ENCODE results near the gene JMJD6.
A peak's percentile ranks its signal among the peaks of the same experiment; 100 is the strongest.
"Not testable (repeated sequence)": the region's sequence is repeated elsewhere in the genome, so short reads cannot be mapped to it uniquely, and the experiment has no call there.

The JMJD6 gene

DNA sequence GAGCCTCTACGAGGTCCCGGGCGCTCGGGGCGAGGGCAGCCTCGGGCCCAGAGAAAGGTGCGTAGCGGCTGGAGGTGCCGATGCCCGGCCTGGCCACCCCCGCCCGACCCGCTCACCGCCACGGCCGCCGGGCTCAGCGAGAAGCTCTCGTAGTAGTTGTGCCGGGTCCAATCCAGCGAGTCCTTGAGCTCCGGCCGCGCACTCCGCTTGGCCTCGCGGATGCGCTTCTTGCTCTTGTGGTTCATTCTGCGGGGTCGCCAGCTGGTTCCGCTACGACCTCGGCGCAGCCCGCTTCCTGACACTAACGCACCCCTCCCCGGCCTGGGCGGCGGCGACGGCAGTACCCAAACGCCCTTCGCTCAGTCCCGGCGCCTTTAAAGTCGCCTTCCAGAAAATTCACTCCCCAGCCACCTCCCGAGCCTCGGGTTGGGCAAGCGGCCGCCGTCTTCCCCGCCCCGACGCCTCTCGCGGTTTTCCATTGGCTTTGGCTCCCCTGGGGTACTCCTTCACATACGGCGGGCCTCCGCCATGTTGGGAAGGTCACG is at the start of gene JMJD6:
JMJD6 (minus strand) TSS at position 376 of the 545 bp plus-strand sequence; CDS start at position 245, 131 bp downstream.
- DNase-seq = peak; percentile 98 to 99

DNA sequence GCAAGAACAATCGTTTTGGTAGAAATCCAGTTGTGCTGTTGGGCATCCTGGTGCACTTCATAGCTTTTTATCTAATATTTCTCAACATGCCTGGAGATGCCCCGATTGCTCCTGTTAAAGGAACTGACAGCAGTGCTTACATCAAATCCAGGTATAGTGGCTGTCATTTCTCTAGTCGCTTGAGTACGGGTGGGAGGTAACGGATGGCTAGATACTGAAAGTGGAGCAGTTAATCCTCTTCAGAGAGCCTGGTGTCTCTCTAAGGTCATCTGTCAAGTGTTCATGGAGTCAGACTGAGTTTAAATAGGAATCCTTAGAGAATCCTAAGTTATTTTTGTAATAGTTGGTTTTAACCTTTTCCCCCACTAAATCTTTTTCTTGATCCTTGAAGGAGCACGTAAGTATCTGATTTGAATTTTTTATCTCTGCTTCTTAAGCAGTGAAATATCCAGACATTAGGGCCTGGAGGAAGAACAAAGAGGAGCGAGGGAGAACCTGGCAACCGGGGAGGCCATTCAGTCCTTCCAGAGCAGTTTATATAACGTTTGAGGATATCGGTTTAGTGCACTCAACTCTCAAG is 48.7 kb upstream of the JMJD6 start:
- no peak for DNase-seq

GRCh38 chr17:76772842-76773525 is 46.6 kb upstream of the JMJD6 start:
- DNase-seq = no peak

- no peak for DNase-seq
Measured at GRCh38 chr17:76758570-76758969, 32.2 kb upstream of the JMJD6 start.

- DNase-seq = no peak
Measured at GRCh38 chr17:76757256-76757655, 30.9 kb upstream of the JMJD6 start.

DNA sequence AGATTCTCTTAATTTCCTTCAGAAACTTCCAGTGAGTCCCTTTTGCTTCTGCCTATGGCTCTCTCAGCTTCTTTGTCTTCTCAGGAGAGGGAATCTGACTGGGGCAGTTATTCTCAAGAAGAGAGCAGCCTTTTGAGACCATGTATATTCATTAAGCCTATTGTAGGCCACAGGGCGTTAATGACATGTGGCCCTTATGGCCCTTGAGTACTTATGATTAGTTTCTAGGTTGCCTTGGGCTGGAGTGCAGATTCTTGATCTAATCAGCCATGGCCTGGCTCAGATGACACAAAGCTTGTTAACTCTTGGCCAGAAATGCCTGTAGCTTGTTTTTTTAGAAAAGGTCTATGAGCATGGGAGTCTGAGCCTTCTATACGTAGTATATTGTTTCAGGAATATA is 28.9 kb upstream of the JMJD6 start:
- no peak for DNase-seq

DNA sequence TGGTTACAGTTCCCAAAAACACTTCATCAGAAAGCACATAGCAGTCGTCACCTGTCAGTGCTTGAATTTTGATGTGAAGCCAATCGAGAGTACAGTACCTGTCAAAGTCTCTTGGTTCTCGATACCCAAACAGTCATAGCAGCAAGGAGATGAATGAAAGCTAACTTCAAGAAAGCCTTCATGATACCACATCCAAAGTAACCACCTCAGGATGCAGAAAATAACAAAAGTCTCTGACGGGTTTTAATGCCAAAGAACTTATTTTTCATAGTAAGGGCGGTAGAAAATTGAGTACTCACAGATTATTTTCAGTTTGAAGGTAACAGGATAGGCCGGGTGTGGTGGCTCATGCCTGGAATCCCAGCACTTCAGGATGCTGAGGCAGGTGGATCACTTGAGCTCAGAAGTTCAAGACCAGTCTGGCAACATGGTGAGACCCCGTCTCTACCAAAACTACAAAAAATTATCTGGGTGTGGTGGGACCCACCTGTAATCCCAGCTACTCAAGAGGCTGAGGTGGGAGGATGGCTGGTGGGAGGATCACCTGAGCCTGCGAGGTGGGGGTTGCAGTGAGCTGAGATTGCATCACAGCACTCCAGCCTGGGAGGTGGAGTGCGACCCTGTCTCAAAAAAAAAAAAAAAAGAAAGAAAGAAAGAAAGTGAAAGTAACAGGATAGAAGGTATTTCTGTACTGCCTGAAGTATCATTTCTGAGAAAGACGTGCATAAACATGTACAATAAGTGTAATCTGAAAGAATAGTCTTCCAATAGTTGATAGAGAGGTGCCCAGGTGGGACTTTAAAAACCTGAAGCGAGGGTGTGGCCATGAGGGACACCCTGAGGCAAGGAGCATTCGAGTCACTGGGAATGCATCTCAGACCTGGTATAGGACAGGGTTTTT is 26.9 kb upstream of the JMJD6 start:
- DNase-seq = no peak

DNA sequence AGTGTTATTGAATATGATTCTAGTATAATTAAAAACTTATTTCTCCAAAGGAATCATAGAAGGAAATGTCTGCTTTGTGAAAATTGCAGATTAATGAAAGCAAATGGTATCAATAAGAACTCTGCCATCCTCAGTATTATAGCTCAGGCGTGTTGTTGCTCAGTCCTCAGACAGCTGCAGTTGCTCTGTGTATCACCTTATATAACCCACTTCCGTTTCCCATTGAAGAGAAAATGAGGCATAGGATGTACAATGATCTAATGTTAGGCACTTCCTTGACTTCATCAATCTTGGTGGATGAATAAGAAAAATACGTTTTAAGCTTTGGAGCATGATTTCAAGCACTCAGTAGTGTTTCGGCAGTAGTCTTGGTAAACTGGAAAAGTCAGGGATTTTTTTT is 25.6 kb upstream of the JMJD6 start:
- no peak for DNase-seq

- DNase-seq = no peak
Measured at GRCh38 chr17:76751416-76751993, 25.1 kb upstream of the JMJD6 start.

DNA sequence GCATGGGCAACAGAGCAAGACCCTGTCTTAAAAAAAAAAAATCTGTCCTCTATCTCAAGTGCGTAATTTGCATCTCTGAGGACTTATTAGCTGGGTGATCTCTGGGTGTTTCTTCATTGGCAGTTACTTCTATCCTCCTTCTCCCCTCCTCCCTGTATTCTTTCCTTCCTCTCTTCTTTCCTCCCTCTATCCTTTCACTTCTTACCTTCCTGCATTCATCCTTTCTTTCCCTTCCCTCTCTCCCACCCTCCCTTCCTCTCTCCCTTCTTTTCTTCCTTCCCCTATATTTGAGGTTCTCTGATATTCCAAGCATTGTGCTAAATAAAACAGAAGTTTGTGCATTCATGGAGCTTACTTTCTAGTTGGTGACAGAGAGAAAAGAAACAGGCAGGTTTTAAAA is 22.3 kb upstream of the JMJD6 start:
- no peak for DNase-seq

DNA sequence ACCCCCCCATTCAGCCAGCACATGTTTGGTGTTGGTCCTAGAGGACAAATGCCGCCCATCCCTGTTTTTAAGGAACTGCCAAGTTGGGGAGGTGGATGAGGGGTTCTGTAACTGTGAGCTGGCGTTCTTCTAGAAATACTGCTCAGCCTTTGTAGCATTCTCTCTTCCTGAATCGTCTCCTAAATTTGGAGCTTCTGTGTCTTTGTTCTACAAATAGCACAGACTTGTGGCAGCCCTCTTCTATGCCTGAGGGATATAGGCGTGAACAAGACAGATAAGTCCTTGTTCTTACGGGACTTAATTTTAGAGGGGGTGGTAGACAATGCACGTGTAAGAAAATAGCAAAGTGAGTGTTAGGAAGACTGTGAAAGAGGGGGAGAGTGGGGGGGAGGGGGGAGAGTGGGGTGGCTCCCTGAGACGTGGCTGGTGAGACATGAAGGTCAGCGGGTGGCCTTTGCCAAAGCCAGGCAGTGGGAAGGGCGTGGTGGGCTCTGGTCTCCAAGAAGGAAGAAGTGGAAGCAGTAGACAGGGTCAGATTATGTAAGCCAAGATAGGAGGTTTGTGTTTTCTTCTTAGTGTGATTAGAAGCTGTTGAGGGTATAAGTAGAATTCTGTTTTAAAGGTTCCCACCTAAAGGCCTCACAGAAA is 21.4 kb upstream of the JMJD6 start:
- no peak for DNase-seq

DNA sequence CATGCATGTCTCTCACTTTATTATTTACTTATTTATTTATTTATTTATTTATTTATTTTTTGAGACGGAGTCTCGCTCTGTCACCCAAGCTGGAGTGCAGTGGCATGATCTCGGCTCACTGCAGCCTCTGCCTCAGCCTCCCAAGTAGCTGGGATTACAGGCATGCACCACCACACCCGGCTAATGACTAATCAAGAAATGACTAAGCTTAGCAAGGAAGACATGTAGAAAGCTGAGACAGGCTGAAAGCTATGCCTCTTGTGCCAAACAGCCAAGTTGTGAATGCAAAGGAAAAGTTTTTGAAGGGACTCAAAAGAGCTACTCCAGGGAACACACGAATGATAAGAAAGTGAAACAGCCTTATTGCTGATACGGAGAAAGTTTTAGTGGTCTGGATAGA is 19.4 kb upstream of the JMJD6 start:
- DNase-seq = not testable (repeated sequence)

GRCh38 chr17:76744747-76745146 is 18.3 kb upstream of the JMJD6 start:
- DNase-seq = no peak

DNA sequence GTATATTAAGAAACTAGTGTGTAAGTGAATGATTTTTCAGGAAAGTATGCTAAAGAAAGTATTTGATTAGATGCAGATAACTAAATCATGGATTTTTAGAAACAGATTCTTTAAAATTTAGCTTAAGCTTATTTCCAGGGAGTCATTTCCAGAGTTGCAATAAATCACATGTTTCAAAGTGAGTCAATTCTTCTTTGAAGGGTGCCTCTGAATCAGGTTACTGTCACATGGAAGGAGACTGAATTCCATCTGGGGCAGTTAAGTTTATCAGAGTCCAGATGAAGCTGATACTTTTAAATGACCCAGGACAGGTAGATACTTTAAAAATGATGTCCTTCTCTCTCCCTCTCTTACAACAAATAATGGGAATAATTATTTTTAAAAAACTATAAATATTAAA is 16.6 kb upstream of the JMJD6 start:
- DNase-seq = no peak

- DNase-seq = no peak
Measured at GRCh38 chr17:76740329-76741118, 14.1 kb upstream of the JMJD6 start.

- DNase-seq = not testable (repeated sequence)
Measured at GRCh38 chr17:76739568-76740115, 13.2 kb upstream of the JMJD6 start.

DNA sequence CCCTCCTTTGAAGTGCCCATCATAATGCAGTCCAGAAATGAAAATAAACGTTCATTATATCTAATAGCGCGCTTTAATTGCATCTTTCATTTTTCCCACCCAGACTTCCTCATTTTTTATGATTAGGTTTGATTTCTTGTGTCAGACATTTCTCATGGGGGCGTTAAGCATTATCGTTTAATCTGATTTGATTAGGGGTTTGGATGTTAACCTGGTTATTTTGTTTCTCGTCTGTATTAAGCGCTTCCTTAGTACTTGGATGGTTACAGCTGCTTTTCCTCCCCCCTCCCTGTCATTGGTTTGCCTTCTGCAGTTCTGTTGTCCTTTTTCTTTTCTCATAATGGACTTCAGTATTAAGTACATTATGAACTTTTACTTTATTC is 12.1 kb upstream of the JMJD6 start:
- DNase-seq = peak in 1 of 2 experiments; percentile 26

GRCh38 chr17:76737676-76738467 is 11.5 kb upstream of the JMJD6 start, which contains the start of gene MFSD11:
MFSD11 (plus strand) TSS chr17:76738119; CDS start chr17:76738353, 234 bp downstream.
- peak; percentile 91 to 97 for DNase-seq

DNA sequence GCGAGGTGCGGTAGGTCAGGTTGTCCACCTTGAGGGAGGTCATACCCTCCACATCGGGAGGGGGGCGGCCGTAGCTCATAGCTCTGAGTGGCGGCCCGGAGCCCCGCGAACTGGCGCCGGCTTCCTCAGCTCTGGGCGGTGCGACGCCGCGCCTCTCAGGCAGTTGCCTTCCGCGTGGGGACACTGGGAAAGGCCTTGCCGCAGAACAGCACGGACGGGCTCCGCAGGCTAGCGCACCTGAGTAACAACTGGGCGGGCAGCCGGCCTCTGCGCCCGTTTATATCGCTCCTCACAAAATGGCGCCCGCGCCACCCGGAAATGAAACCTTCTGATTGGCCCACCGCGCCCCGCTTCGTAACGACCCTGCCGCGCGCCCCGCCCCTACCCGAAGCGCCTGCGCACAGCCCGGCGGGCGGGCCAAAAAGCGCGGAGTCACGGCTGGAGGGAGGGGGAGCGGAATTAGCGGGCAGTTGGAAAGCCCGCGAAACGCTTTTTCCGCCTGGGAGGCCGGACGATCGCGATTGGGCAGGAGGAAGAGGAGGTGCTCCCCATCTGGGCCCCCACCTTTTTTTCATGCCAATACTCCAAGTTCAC is 10.8 kb upstream of the JMJD6 start, which contains the start of gene SRSF2:
SRSF2 (minus strand) TSS at position 250 of the 594 bp plus-strand sequence; CDS start at position 79, 171 bp downstream.
- peak; percentile 99 to 100 for DNase-seq
